Amygdala (tissue), 56 donors: ENCODE measurements around the gene GRM1.

Experiments used
- DNase-seq, 56 donors: peaks; one replicate each; lab custom pipeline; 2025; lab: John Stamatoyannopoulos, UW

The GRM1 gene

DNA sequence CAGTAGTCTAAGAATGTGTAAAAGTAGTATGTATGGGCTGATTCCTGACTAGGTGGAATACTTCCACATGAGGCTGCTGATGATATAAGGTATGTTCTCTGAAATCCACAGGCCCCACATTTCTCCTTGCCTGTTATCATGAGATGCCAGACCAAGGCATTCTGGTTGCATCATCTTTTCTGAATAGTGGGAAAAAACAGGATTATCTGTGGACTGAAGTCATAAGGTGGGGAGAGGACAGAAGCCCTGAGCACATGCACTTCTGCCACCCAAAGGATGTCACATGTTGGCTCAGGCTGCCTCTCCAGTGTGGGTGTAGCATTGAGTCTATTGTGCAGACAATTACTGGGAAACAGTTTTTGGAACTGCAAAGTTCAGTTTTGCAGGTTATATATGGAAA lies 330.3 kb downstream of the GRM1 start:
- peak in 1 of 56 donors; percentile 18 for DNase-seq

DNA sequence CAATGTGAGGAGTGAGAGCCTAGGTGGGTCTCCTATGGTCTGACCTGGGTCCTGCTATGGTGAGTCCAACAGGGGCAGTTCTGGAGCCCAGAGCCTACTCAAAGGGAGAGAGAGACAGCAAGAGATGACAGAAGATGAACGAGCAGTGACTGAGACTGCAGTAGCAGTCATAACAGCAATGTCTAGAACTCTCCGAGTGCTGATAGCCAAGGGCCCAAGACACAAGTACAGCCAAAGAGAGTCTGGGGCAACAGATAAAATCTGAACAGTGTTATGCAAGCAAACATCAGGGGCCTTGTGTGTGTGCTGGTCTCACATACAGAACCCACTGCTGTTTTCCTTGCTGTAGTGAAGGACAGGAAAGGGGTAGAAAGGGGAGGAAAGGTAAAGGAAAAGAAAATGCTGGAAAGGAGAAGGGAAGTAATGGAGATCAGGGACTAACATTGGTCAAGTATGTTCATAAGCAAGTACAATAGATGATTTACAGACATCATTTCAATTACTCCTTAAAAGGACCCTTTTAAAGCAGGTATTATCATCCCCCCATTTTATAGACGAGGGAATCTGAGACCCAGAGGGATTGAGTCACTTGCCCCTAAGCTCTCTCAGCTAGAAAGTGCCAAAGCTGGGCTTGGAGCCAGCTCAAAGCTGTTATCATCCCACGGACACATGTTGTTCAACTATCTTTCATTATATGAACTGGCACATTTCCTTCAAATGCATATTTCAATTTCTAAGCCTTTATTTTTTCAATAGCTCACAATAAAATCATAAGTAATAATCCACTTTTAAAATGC lies 332.5 kb downstream of the GRM1 start:
- DNase-seq, result peak in 18 of 56 donors; percentile 3 to 57 (median 15)

DNA sequence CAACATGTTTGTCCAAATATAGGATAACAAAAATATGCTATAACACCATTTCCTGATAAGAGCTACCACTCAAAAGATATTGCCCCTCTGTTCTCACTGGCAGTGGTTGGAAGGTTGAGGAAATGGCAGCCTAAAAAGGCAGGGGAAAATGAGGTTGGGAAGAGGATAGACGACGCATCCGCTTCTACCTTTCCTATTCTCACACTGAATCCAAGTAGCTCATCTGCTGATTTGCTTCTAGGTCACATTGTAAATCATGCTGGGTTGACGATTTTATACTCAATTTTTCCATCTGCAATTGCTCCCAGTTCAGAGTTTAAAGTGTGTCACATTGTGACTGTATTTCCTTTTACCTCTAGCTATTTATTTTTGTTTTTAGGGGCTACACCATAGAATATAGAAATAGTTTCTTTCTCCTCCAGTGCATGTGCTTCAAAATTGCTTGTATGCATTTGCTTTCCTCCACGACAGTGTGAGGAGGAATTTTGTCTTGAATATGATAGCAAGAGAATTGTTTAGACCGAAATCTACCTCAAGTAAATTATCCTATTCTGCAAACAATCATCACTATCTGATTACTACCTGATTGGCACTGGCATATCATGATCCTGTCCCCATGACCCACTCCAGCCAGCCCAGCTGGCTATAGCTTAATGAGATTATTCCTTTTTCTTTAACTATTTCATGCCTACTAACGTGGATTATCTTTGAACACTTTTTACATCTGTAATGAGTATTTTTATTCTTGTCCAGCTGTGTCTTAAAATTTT lies 335.2 kb downstream of the GRM1 start:
- no peak for DNase-seq

GRCh38 chr6:146364816-146365594 lies 336.1 kb downstream of the GRM1 start:
- DNase-seq, result no peak

DNA sequence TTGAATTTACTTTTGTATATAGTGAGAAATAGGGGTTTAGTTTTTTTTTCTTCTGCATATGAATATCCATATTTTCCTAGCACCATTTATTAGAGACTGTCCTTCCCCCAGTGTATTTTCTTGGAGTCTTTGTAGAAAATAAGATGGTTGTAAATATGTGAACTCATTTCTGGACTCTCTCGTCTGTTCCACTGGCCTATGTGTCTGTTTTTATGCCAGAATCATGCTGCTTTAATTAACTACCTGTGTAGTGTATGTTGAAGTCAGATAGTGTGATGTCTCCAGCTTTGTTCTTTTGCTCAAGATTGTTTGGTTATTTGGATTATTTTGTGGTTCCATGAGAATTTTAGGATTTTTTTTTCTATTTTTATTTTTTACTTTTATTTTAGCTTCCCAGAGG lies 338.2 kb downstream of the GRM1 start:
- DNase-seq, result no peak

- DNase-seq, result no peak
Measured at GRCh38 chr6:146369866-146370265, 341.0 kb downstream of the GRM1 start.

- DNase-seq, result no peak
Measured at GRCh38 chr6:146381486-146381885, 352.6 kb downstream of the GRM1 start.

DNA sequence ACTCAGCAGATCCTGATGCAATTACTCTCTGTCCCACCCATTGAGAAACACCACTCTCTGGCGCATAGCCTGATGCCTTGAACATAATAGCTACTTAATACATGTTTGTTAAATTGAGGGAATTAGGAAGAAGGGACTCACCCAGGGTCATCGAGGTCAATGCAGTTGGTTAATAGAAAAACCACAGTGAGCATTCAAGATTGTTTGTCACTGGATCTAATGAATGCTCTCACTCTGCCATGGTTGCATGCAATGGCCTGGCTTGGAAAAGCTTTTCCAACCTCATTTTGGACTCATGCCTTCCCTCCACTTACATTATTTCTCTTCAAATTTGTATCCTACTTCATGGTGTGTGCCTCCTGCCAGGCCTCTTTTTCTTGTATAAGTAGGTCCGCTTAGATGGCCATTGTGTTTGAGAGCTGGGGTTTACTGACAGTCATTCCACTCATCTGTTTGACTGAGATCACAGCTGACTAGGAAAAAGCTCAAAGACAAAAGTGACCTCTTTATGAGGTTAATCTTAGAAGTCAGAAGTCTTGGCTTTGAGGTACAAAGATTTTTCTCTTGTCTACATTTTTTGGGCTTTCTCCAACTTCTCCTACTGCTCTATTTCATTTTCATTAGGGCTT lies 360.0 kb downstream of the GRM1 start:
- no peak for DNase-seq

GRCh38 chr6:146389740-146390139 lies 360.9 kb downstream of the GRM1 start:
- no peak for DNase-seq

- DNase-seq, result no peak
Measured at GRCh38 chr6:146397638-146398037, 368.8 kb downstream of the GRM1 start.

- DNase-seq, result no peak
Measured at GRCh38 chr6:146402476-146402875, 373.6 kb downstream of the GRM1 start.

DNA sequence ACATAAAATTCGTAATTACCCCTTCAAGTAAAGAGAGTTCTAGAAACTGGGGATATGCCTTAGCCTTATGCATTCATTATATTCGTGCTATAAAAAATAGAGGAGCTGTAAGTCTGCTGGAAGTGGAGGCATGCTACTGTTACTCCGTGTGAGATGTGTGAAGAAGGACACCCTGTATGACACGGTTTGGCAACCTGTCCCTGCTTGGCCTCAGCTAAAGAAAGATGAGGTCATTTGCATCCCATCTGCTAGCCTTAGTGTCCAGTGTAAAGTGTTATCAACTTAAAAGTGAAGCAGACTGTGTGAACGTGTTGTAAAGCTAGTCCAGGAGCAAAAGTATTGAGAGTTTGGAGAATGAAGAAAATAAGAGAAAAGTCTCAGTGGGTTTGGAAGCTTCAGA lies 379.7 kb downstream of the GRM1 start:
- no peak for DNase-seq

GRCh38 chr6:146410851-146411595 lies 382.2 kb downstream of the GRM1 start:
- no peak for DNase-seq

GRCh38 chr6:146419576-146419975 lies 390.7 kb downstream of the GRM1 start:
- DNase-seq, result no peak

DNA sequence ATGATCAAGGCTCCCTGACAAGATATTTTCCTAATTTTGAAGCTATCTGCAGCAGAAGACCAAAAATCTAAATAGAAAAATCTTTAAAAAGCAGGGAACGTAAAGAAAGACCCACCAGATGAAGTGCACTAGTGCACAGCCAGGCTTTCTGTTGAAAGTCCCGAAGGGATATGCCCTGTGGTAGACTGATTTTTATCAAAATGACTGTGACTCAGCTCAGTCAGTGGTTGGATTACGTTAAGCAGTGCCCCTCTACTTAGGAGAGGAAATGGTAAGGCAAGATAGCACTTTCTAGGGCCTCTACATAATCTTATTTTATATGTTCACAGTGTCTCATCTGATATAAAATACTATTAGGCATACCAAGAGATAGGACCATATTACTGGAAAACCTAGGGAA lies 391.4 kb downstream of the GRM1 start:
- DNase-seq, result no peak

DNA sequence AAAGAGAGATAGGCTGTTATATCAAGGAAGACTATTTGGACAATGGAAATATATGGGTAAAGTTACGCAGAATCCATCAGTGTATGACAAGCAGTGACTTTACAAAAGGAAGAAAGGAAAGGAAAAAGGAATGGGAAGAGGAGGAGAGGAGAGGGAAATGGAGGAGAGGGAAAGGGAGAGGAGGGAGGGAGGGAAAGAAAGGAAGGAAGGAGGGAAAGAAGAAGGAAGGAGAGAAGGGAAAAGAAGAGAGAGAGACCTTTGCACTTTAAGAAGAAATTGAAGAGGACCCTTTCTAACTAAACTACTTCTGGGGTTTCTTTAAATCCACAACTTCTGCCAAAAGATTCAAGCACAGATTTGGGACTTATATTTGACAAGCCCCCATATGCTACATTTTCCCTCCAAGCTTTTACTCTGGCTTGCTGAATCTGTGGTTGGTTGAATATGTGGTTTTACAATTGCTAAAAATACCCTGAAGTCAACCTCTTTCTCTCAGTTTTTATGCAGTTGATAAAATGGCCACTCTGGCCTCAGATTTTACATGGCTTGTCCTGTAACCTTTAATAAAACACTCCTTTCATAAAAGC lies 394.0 kb downstream of the GRM1 start:
- DNase-seq, result no peak

GRCh38 chr6:146423452-146423851 lies 394.6 kb downstream of the GRM1 start:
- DNase-seq, result no peak

DNA sequence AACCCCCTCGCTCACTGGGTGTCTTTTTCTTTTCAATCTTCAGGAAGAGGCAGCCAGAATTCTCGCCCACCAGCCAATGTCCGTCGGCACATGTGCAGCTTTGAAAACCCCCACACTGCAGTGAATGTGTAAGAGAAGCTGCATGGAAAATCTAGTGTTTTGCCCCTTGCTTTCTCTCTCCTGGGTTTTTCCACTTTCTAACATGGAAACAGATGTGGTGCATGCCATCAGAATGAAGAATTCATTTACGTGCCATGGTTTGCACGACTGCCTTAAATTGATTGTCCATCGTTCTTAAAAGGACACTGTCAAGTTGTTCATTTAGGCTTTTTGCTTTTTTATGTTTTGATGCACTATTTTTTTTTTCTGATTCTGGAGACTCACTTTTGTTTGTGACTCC lies 397.7 kb downstream of the GRM1 start:
- DNase-seq, result no peak

GRCh38 chr6:146429831-146430230 lies 401.0 kb downstream of the GRM1 start:
- DNase-seq, result peak in 2 of 56 donors; percentile 19 to 25
